ENCODE measurements around the gene CCL16.

Gene CCL16

DNA sequence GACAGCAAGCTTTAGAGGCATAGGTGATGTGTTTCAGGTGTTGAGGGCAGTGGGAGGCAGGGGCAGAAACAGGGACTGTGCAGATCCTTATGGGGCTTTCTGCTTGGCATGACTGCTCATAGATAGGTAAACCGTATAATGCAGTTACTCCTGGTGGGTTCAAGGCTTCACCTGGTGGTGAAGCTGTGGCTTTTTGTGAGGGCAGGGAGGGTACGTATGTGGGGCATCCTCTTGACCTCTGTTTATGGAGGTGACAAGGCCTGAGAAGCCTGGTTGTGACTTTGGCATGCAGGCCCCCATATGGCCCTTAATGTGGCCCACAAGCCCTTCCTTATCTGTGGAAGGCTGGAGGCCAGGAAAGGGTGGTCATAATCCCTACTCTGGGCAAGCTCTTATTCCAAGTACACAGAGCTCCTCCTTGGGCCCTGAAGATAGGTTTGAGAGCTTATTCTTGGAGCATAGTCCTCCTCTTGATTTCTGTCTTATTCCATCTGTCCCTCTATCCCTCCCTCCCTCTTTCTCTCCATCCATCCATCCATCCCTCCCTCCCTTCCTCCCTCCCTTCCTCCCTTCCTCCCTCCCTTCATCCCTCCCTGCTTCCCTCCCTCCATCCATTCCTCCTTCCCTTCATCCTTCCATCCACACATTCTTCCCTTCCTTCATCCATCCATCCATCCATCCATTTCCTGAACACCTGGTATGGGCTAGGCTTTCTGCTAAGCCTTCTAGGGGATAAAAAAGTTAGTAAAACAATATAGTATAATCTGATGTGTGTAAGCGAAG, 1.3 kb upstream of the CCL16 start:
- no peak overlapping the region for H3K27ac ChIP-seq
- TF ChIP-seq CTCF (conservative IDR thresholded peaks at IDR 0.05), result no peak

GRCh38 chr17:35981908-35982330, 622 bp upstream of the CCL16 start:
- no peak overlapping the region for H3K27ac ChIP-seq
- TF ChIP-seq CTCF (conservative IDR thresholded peaks at IDR 0.05), result no peak; the same call in 1 of the 2 replicates

DNA sequence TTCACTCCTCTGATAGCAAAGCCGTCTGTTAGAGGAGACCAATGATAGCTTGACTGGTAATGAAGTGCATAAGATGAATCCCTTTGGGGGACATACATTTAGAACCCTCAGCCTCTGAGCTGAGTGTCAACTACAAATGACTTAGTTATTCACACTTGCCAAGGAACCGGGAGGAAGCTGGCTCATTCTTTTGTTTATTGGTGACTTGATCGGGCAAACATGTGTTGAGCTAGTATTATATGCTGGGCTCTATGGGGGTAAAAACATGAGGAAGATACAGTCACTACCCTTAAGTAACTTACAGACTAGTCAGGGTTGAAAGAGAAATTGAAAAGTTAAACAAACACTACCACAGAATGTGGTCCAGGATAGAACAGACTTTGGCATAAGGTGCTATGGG, 3.0 kb downstream of the CCL16 start:
- H3K27ac ChIP-seq, result no peak overlapping the region
- no peak for TF ChIP-seq CTCF (conservative IDR thresholded peaks at IDR 0.05)

- H3K27ac ChIP-seq, result no peak overlapping the region
- no peak for TF ChIP-seq CTCF (conservative IDR thresholded peaks at IDR 0.05)
Observed at GRCh38 chr17:35977509-35977908, 3.8 kb downstream of the CCL16 start.

GRCh38 chr17:35973333-35974260, 7.7 kb downstream of the CCL16 start:
- TF ChIP-seq CTCF (conservative IDR thresholded peaks at IDR 0.05), result no peak
- no peak overlapping the region for H3K27ac ChIP-seq

DNA sequence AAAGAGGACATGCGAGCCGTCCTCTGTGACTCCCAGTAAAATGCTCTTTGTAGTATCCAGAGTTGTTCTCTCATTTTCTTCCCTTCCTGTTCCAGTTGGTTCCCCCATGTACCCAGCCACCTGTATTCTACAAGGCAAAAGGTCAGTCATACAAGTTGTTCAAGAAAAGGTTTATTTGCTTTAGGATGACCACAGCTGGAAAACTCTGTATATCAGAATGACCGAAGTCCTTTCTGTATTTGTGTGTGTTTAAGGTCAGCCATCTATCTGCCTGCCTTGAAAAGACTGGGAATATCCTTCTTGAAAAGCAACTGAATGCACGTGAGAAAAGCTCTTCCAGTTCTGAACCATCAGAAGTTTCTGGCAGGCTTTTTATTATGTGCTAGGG, 8.4 kb downstream of the CCL16 start:
- TF ChIP-seq CTCF (conservative IDR thresholded peaks at IDR 0.05), result no peak
- no peak overlapping the region for H3K27ac ChIP-seq

DNA sequence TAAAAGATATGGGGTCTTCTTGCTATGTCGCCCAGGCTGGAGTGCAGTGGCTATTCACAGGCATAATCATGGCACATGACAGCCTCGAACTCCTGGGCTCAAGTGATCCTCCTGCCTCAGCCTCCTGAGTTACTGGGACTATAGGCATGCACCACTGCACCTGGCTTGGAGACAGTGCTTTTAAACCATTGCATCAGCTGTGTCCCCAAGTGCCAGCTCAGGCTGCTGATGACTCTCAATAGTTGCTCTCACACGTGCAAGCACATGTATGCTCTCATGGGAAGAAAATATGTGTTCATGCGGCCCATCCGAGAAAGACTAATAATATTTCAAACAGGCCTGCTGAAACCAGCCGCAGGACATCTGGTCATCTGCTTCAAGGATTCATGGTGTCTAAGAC, 8.8 kb downstream of the CCL16 start:
- no peak overlapping the region for H3K27ac ChIP-seq
- TF ChIP-seq CTCF (conservative IDR thresholded peaks at IDR 0.05), result no peak
